ENCODE measurements around the gene CAPS.

GRCh38 chr19:5881543-5882299, 32.3 kb upstream of the CAPS start:
- TF ChIP-seq CTCF (IDR thresholded peaks at IDR 0.05; ENCODE audit: low read depth, low read length) (no peak), EZH2phosphoT487 (IDR thresholded peaks at IDR 0.05; ENCODE audit: low read depth) (no peak)
